HG03442 (cell line): ENCODE measurements around the gene C7orf57.
A peak's percentile ranks its signal among the peaks of the same experiment; 100 is the strongest.
"Not testable (repeated sequence)": the region's sequence is repeated elsewhere in the genome, so short reads cannot be mapped to it uniquely, and the experiment has no call there.

Source experiments
- ATAC-seq: cut with Tn5 transposase; IDR thresholded peaks from one replicate; pipeline ENCODE4 v1.9.1; 2021; ENCODE audit warnings: mild to moderate bottlenecking, moderate library complexity; ENCODE audit not compliant: unreplicated experiment

Gene C7orf57

GRCh38 chr7:48035301-48035966 is at the start of gene C7orf57:
Gene C7orf57 (plus strand): TSS chr7:48035543. CDS start chr7:48036309, 766 bp downstream.
- peak; percentile 99 for ATAC-seq

GRCh38 chr7:47988496-47989386 is 46.6 kb upstream of the C7orf57 start:
- no peak for ATAC-seq

GRCh38 chr7:47989607-47990400 is 45.5 kb upstream of the C7orf57 start:
- ATAC-seq: not testable (repeated sequence)

- ATAC-seq: no peak
These were observed 44.8 kb upstream of the C7orf57 start for GRCh38 chr7:47990592-47990991.

- ATAC-seq: no peak
These were observed 44.1 kb upstream of the C7orf57 start for GRCh38 chr7:47991270-47991669.

GRCh38 chr7:47991741-47992311 is 43.5 kb upstream of the C7orf57 start:
- peak; percentile 98 for ATAC-seq

- no peak for ATAC-seq
These were observed 42.9 kb upstream of the C7orf57 start for GRCh38 chr7:47992446-47992845.

GRCh38 chr7:47999413-47999812 is 35.9 kb upstream of the C7orf57 start:
- no peak for ATAC-seq

GRCh38 chr7:48000164-48000563 is 35.2 kb upstream of the C7orf57 start:
- not testable (repeated sequence) for ATAC-seq

GRCh38 chr7:48004032-48004431 is 31.3 kb upstream of the C7orf57 start:
- ATAC-seq: no peak

- no peak for ATAC-seq
These were observed 30.7 kb upstream of the C7orf57 start for GRCh38 chr7:48004638-48005037.

GRCh38 chr7:48006866-48007265 is 28.5 kb upstream of the C7orf57 start:
- ATAC-seq: no peak

- ATAC-seq: no peak
These were observed 26.1 kb upstream of the C7orf57 start for GRCh38 chr7:48009257-48009656.

- ATAC-seq: no peak
These were observed 25.4 kb upstream of the C7orf57 start for GRCh38 chr7:48009954-48010353.

- ATAC-seq: no peak
These were observed 24.0 kb upstream of the C7orf57 start for GRCh38 chr7:48011323-48011722.

GRCh38 chr7:48011951-48012350 is 23.4 kb upstream of the C7orf57 start:
- ATAC-seq: no peak

GRCh38 chr7:48016641-48017040 is 18.7 kb upstream of the C7orf57 start:
- ATAC-seq: no peak

- ATAC-seq: no peak
These were observed 17.7 kb upstream of the C7orf57 start for GRCh38 chr7:48017674-48018073.

- ATAC-seq: no peak
These were observed 9.7 kb upstream of the C7orf57 start for GRCh38 chr7:48025624-48026023.

GRCh38 chr7:48028938-48029337 is 6.4 kb upstream of the C7orf57 start, which contains the start of gene SUN3:
Gene SUN3 (minus strand): TSS chr7:48029107. CDS start chr7:48028938, 169 bp downstream.
- no peak for ATAC-seq

GRCh38 chr7:48031111-48031510 is 4.2 kb upstream of the C7orf57 start:
- ATAC-seq: no peak
